Smooth muscle cell (in vitro differentiated cells): Measurements from ENCODE around the gene UVRAG. TPM values are rescaled to one million over a fixed set of nuclear protein-coding genes. Genes with fewer than 3 reads are reported as not detected.

ENCODE experiments used
- DNase-seq: peaks from one replicate; lab custom pipeline; 2025; ENCODE audit not compliant: unreplicated experiment; lab: John Stamatoyannopoulos, UW
- H2AFZ ChIP-seq: fragments of 200-600 bp; sonication (generic); 2 replicates; pipeline ENCODE4 v1.6.0; 2016; ENCODE audit warnings: antibody characterized with exemption, low read depth, mild to moderate bottlenecking
- H3F3A ChIP-seq: fragments of 200-600 bp; sonication (generic); 2 replicates; pipeline ENCODE4 v1.6.0; 2017; ENCODE audit warnings: antibody characterized with exemption, low read depth
- H3K27ac ChIP-seq: fragments of 200-600 bp; sonication (generic); 2 replicates; pipeline ENCODE4 v1.5.1; 2016; ENCODE audit warnings: low read depth, mild to moderate bottlenecking
- H3K27me3 ChIP-seq: fragments of 200-600 bp; sonication (generic); 2 replicates; pipeline ENCODE4 v1.6.1; 2016; ENCODE audit warnings: low read depth, mild to moderate bottlenecking
- H3K36me3 ChIP-seq: fragments of 200-600 bp; sonication (generic); 2 replicates; pipeline ENCODE4 v1.5.1; 2016; ENCODE audit warnings: low read depth
- H3K4me1 ChIP-seq: fragments of 200-600 bp; sonication (generic); 2 replicates; pipeline ENCODE4 v1.5.1; 2016; ENCODE audit warnings: low read depth
- H3K4me2 ChIP-seq: fragments of 200-600 bp; sonication (generic); 2 replicates; pipeline ENCODE4 v1.6.0; 2016; ENCODE audit warnings: mild to moderate bottlenecking
- H3K4me3 ChIP-seq: fragments of 200-600 bp; sonication (generic); 2 replicates; pipeline ENCODE4 v1.5.1; 2016; ENCODE audit warnings: mild to moderate bottlenecking
- H3K79me2 ChIP-seq: fragments of 200-600 bp; sonication (generic); 2 replicates; pipeline ENCODE4 v1.6.0; 2016; ENCODE audit warnings: low read depth, mild to moderate bottlenecking
- H3K9ac ChIP-seq: fragments of 200-600 bp; sonication (generic); 2 replicates; pipeline ENCODE4 v1.6.0; 2016; ENCODE audit warnings: low read depth
- H3K9me3 ChIP-seq: fragments of 200-600 bp; sonication (generic); replicated peaks from 2 replicates; pipeline ENCODE4 v1.5.1; 2016; ENCODE audit warnings: low read depth
- H4K20me1 ChIP-seq: fragments of 200-600 bp; sonication (generic); 2 replicates; pipeline ENCODE4 v1.6.0; 2016; ENCODE audit warnings: low read depth
- WGBS: methylation state at CpG from one replicate; pipeline ENCODE4 v1.1.7; 2016; ENCODE audit warnings: low lambda C conversion rate; 5-methylcytosine and 5-hydroxymethylcytosine counted together
- polyA plus RNA-seq: library from polyadenylated mRNA; unstranded; fragments of >200 nt; fragmentation: Nextera tagmentation; extraction: Ambion mirVana; gene quantifications from 2 replicates; pipeline ENCODE4 v1.2.1, GENCODE V29; 2016
- total RNA-seq: library from RNA; depleted of rRNA; stranded (reverse); fragments of >200 nt; gene quantifications from 2 replicates; pipeline ENCODE4 v1.2.3, GENCODE V29; 2014
- TF ChIP-seq, protein P1 (sequence below): fragments of 200-600 bp; sonication (generic); IDR thresholded peaks from 2 replicates; pipeline ENCODE4 v1.5.1; 2017; ENCODE audit warnings: borderline replicate concordance, mild to moderate bottlenecking, antibody characterized with exemption; ENCODE audit not compliant: insufficient read depth, poor library complexity, severe bottlenecking

The UVRAG gene
- total and polyA plus RNA-seq, 2 experiments from 2014 or later, result 12.9 to 20.2 TPM

DNA sequence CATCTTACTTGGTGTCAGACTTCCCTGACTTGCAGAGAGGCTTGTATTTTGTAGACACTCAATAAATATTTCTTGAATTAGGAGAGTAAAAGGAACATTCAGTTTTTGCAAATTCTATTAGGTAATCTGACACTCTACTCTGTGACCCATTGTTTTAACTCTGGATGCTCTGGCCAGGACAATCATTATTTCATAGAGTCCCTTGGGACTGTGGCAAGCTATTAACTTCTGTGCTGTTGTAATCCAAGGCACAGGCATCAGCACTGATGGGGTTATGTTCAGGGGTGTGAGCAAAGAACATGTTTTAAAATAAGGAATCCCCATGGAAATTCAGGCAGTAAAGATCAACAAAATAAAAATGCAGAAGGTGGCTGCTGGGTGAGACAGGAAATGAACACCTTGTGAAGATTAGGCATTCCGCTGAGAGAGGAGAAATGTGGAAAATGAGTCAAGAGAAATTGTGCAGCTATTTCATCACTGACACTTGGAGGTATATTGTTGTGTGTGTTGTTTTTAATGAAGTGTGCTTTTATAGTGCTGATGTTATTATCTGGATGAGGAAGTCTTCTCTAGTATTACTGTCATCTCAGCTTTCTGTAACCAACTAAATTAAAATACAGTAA, 216.1 kb downstream of the UVRAG start:
- Histone ChIP-seq H4K20me1 (peaks cover 3% of the 10 kb centered on the region), H3K4me2 (no peak overlapping the region), H2AFZ (no peak overlapping the region), H3K9me3 (no peaks in the 10 kb centered on the region), H3K79me2 (no peaks in the 10 kb centered on the region), H3K27me3 (no peaks in the 10 kb centered on the region), H3K4me3 (no peak overlapping the region), H3K4me1 (peaks cover 4% of the 10 kb centered on the region), H3K27ac (no peak overlapping the region), H3K36me3 (no peaks in the 10 kb centered on the region), H3K9ac (no peak overlapping the region), H3F3A (no peaks in the 10 kb centered on the region)
- TF ChIP-seq, protein P1, sequence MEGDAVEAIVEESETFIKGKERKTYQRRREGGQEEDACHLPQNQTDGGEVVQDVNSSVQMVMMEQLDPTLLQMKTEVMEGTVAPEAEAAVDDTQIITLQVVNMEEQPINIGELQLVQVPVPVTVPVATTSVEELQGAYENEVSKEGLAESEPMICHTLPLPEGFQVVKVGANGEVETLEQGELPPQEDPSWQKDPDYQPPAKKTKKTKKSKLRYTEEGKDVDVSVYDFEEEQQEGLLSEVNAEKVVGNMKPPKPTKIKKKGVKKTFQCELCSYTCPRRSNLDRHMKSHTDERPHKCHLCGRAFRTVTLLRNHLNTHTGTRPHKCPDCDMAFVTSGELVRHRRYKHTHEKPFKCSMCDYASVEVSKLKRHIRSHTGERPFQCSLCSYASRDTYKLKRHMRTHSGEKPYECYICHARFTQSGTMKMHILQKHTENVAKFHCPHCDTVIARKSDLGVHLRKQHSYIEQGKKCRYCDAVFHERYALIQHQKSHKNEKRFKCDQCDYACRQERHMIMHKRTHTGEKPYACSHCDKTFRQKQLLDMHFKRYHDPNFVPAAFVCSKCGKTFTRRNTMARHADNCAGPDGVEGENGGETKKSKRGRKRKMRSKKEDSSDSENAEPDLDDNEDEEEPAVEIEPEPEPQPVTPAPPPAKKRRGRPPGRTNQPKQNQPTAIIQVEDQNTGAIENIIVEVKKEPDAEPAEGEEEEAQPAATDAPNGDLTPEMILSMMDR, result no peak
- no peak for DNase-seq
- WGBS, result 89% methylated on average over 1 of the region's 1 CpG

DNA sequence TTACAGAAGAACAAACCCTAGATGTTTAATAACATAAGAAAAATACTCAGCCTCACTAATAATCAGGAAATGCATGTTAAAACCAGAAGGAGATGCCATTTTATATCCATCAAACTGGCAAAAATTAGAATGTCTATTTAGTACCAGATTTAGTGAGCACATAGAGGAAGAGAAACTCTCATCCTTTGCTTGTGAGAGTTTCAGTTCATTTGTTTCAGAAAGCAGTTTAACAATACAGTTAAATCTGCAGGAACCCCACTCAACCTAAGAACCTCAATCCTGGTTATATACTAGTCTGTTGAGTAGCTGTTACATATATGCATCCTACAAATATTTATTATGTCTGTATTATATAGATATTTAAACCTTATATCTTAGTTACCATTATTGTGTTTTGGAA, 218.7 kb downstream of the UVRAG start:
- Histone ChIP-seq H3K9me3 (no peaks in the 10 kb centered on the region), H4K20me1 (peaks cover 3% of the 10 kb centered on the region), H3K4me3 (no peak overlapping the region), H3K36me3 (no peaks in the 10 kb centered on the region), H3F3A (no peaks in the 10 kb centered on the region), H2AFZ (no peak overlapping the region), H3K79me2 (no peaks in the 10 kb centered on the region), H3K4me2 (no peak overlapping the region), H3K4me1 (no peaks in the 10 kb centered on the region), H3K27me3 (no peaks in the 10 kb centered on the region), H3K27ac (no peak overlapping the region), H3K9ac (no peak overlapping the region)
- TF ChIP-seq, protein P1, result no peak
- no peak for DNase-seq

DNA sequence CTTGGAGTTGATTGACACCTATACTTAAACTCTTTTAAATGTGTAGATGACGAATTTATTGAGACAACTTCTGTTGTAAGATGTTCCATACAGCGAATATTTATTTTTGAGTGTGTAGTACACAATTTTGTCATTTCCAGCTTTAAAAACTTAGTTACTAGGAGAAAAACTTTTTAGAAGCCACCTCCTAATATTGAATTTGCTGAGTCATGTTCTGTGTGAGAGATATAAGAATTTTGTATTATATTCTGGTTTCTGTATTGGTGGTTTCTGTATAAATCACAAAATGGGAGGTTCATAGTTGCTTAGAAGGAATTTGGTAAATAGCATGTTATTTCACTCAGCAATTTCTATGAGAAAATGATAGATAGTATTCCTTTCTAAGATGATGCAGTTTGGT, 220.0 kb downstream of the UVRAG start:
- Histone ChIP-seq H3K36me3 (no peaks in the 10 kb centered on the region), H2AFZ (no peak overlapping the region), H3K79me2 (no peaks in the 10 kb centered on the region), H4K20me1 (peaks cover 3% of the 10 kb centered on the region), H3K27ac (no peak overlapping the region), H3K4me2 (no peak overlapping the region), H3K9ac (no peak overlapping the region), H3K4me3 (no peak overlapping the region), H3K27me3 (no peaks in the 10 kb centered on the region), H3K9me3 (no peaks in the 10 kb centered on the region), H3K4me1 (no peaks in the 10 kb centered on the region), H3F3A (no peaks in the 10 kb centered on the region)
- WGBS, result 99% methylated on average over 2 of the region's 2 CpGs
- TF ChIP-seq, protein P1, result no peak
- DNase-seq, result no peak

DNA sequence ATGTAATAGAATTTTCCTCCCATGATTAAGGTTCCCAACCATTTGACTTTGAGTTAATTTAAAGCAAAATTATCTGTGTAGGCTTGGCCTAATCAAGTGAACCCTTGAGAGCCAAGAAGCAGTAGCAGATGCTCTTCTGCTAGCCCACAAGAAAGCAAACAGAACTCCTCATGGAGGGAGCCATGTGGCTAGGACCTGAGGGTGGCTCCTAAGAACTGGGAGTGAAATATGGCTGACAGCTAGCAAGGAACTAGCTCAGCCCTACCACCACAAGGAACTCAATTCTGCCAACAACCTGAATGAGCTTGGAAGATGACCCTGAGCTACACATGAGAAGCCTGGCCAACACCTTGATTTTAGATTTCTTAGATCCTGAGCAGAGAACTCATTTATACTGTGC, 223.6 kb downstream of the UVRAG start:
- Histone ChIP-seq H3F3A (no peaks in the 10 kb centered on the region), H3K4me3 (no peak overlapping the region), H3K9ac (no peak overlapping the region), H4K20me1 (no peaks in the 10 kb centered on the region), H2AFZ (no peak overlapping the region), H3K27me3 (no peaks in the 10 kb centered on the region), H3K4me1 (no peaks in the 10 kb centered on the region), H3K9me3 (no peaks in the 10 kb centered on the region), H3K4me2 (no peak overlapping the region), H3K27ac (no peak overlapping the region), H3K79me2 (no peaks in the 10 kb centered on the region), H3K36me3 (no peaks in the 10 kb centered on the region)
- no peak for DNase-seq
- TF ChIP-seq, protein P1, result no peak
